H1 (cell line): Measurements from ENCODE around the gene EML4.

Experiments
- CREB1 ChIP-seq: IDR thresholded peaks from 2 replicates; pipeline ENCODE4 v1.6.1; 2012; ENCODE audit warnings: inconsistent platforms
- CTCF ChIP-seq, 3 experiments: IDR thresholded peaks; 1 replicate in 2 of 3; 2 replicates in 1 of 3; pipeline versions ENCODE4 v1.5.1 to v1.6.1; 2011; ENCODE audit warnings: low read length in 3 of 3, mild to moderate bottlenecking in 3 of 3, inconsistent platforms in 2 of 3, low read depth in 1 of 3, moderate library complexity in 1 of 3; ENCODE audit not compliant: insufficient read depth in 1 of 3; ENCODE audit errors: control extremely low read depth in 1 of 3
- EP300 ChIP-seq, 2 experiments: IDR thresholded peaks; 1 replicate in 1 of 2; 2 replicates in 1 of 2; pipeline ENCODE4 v1.6.1; 2011 to 2012; ENCODE audit warnings: low read depth in 2 of 2, low read length in 2 of 2, mild to moderate bottlenecking in 2 of 2, borderline replicate concordance in 1 of 2, inconsistent platforms in 1 of 2, moderate library complexity in 1 of 2
- EZH2 ChIP-seq: fragments of 200-600 bp; sonication (generic); IDR thresholded peaks from 2 replicates; pipeline ENCODE4 v1.7.1; 2012; ENCODE audit warnings: low read depth, mild to moderate bottlenecking, moderate library complexity, low read length, inconsistent platforms; ENCODE audit not compliant: severe bottlenecking
- GTF2F1 ChIP-seq: IDR thresholded peaks from 2 replicates; pipeline ENCODE4 v1.6.1; 2012; ENCODE audit warnings: low read depth, low read length, improper control_type of control experiment, borderline replicate concordance
- POLR2A ChIP-seq, 2 experiments: IDR thresholded peaks; 1 replicate in 1 of 2; 2 replicates in 1 of 2; pipeline ENCODE4 v1.6.1; 2011; ENCODE audit warnings: low read depth in 2 of 2, low read length in 2 of 2, mild to moderate bottlenecking in 2 of 2; ENCODE audit errors: control extremely low read depth in 1 of 2
- POLR2AphosphoS5 ChIP-seq: IDR thresholded peaks from 2 replicates; pipeline ENCODE4 v1.6.1; 2011; ENCODE audit warnings: low read depth, low read length
- RFX5 ChIP-seq: IDR thresholded peaks from 2 replicates; pipeline ENCODE4 v1.6.1; 2011; ENCODE audit warnings: low read depth, low read length, improper control_type of control experiment, borderline replicate concordance
- RNF2 ChIP-seq: fragments of 200-900, 300-1000 bp; sonication (generic); IDR thresholded peaks from 2 replicates; pipeline ENCODE4 v1.7.1; 2016; ENCODE audit warnings: borderline replicate concordance, low read depth, mild to moderate bottlenecking, antibody characterized with exemption, low read length; ENCODE audit not compliant: poor library complexity, severe bottlenecking; ENCODE audit errors: missing control alignments
- RXRA ChIP-seq: IDR thresholded peaks from 2 replicates; pipeline ENCODE4 v1.6.1; 2011; ENCODE audit warnings: low read depth, mild to moderate bottlenecking, low read length, moderate library complexity; ENCODE audit not compliant: insufficient read depth
- SRF ChIP-seq: IDR thresholded peaks from 2 replicates; pipeline ENCODE4 v1.6.1; 2011; ENCODE audit warnings: mild to moderate bottlenecking, low read depth, low read length, moderate library complexity

DNA sequence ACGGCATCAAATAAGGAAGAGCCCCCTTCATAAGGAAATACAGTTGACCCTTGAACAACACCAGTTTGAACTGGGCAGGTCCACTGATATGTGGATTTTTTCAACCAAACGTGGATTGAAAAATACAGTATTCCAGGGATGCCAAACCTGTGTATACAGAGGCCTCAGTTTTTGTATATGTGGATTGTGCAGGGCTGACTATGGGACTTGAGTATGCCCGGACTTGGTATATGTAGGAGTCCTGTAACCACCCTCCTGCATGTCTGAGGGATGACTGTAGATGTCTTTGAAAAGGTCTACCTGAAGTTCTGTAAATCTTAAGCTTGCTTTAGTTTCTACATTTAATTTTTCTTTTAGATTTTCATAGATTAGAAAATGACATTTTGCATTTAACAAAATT lies 50.0 kb downstream of the EML4 start:
- TF ChIP-seq RXRA (no peak), POLR2AphosphoS5 (no peak), CTCF (IDR thresholded peaks at IDR 0.05; ENCODE audit: control extremely low read depth in 1 of 3, insufficient read depth in 1 of 3, low read depth in 1 of 3, low read length in 3 of 3) (no peak), GTF2F1 (no peak), RNF2 (no peak), POLR2A (IDR thresholded peaks at IDR 0.05; ENCODE audit: control extremely low read depth in 1 of 2, low read depth in 2 of 2, low read length in 2 of 2) (no peak), SRF (no peak), CREB1 (no peak), EZH2 (no peak), RFX5 (no peak), EP300 (IDR thresholded peaks at IDR 0.05; ENCODE audit: borderline replicate concordance in 1 of 2, low read depth in 2 of 2, low read length in 2 of 2) (no peak)
